Measurements from ENCODE around the gene POLDIP3.
"Not testable (repeated sequence)": the region's sequence is repeated elsewhere in the genome, so short reads cannot be mapped to it uniquely, and the experiment has no call there.

POLDIP3 gene

DNA sequence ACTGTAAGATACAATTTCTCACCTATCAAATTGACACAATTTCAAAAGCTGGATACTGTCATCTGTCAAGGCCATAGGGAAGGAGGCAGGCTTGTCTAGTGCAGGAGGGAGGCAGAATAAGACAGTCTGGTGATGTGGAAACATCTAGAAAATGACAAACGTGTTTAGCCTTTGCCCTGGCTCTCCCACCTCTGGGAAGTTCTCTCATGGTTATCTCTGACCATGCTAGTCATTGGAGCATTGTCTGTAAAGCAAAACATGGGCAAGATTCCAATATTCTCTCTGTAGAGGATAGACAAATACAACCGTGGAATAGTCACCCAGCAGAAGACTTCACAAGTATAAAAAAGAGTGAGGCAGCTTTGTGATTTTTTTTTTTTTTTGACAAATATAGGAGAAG is 70.0 kb downstream of the POLDIP3 start:
- DNase-seq (ENCODE audit: low read depth): no peak
- no peak overlapping the region for H3K4me3 ChIP-seq (ENCODE audit: control insufficient read depth, low read depth, low read length)
- TF ChIP-seq, protein P1, sequence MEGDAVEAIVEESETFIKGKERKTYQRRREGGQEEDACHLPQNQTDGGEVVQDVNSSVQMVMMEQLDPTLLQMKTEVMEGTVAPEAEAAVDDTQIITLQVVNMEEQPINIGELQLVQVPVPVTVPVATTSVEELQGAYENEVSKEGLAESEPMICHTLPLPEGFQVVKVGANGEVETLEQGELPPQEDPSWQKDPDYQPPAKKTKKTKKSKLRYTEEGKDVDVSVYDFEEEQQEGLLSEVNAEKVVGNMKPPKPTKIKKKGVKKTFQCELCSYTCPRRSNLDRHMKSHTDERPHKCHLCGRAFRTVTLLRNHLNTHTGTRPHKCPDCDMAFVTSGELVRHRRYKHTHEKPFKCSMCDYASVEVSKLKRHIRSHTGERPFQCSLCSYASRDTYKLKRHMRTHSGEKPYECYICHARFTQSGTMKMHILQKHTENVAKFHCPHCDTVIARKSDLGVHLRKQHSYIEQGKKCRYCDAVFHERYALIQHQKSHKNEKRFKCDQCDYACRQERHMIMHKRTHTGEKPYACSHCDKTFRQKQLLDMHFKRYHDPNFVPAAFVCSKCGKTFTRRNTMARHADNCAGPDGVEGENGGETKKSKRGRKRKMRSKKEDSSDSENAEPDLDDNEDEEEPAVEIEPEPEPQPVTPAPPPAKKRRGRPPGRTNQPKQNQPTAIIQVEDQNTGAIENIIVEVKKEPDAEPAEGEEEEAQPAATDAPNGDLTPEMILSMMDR (IDR thresholded peaks at IDR 0.05; ENCODE audit: control insufficient read depth, insufficient read depth, low read depth, low read length, missing control alignments): no peak

DNA sequence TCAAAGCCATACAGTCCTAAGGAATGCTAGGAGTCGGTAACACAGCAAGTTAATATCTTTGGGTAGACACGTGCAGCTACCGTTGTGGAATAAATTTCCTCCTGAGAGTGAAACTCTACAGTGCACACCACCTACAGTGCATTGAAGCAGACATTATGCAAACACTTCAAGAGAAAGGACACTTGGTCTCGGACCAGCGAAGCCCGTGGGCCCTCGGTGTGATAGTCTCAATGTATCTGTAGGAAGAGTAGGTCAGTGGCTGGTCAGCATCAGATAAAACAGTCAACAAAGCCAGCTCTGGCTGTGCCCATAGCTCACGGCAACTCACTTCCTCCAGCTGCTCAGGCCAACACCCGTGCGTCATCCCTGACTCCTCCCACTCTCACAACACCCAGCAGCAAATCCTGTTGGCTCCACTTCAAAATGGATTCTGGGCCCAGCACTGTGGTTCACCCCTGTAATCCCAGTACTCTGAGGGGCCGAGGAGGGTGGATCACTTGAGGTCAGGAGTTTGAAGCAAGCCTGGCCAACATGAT is 75.4 kb downstream of the POLDIP3 start:
- not testable (repeated sequence) for DNase-seq (ENCODE audit: low read depth); H3K4me3 ChIP-seq (ENCODE audit: control insufficient read depth, low read depth, low read length)

- not testable (repeated sequence) for H3K4me3 ChIP-seq (ENCODE audit: control insufficient read depth, low read depth, low read length); DNase-seq (ENCODE audit: low read depth)
These were observed 77.4 kb downstream of the POLDIP3 start for GRCh38 chr22:42537199-42537831.

- DNase-seq (ENCODE audit: low read depth); H3K4me3 ChIP-seq (ENCODE audit: control insufficient read depth, low read depth, low read length): not testable (repeated sequence)
These were observed 78.0 kb downstream of the POLDIP3 start for GRCh38 chr22:42536634-42537033.

DNA sequence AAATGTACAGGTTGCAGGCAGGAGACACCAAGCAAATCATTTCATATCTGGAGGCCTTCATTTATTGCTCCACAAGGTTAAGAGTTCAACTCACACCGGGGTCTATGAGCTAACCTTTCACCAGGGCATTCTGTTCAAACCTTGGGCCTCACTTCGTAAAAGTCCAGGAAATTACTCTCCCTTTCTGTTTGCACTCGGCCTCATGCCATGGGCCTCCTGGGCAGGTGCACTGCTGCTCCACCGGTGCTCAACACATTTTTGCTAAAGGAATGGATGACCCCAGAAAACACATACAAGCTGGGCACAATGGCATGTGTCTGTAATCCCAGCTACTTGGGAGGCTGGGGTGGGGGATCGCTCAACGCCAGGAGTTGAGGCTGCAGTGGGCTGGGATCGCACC is 78.5 kb downstream of the POLDIP3 start:
- no peak overlapping the region for H3K4me3 ChIP-seq (ENCODE audit: control insufficient read depth, low read depth, low read length)
- DNase-seq (ENCODE audit: low read depth): no peak
- TF ChIP-seq, protein P1 (IDR thresholded peaks at IDR 0.05; ENCODE audit: control insufficient read depth, insufficient read depth, low read depth, low read length, missing control alignments): no peak

DNA sequence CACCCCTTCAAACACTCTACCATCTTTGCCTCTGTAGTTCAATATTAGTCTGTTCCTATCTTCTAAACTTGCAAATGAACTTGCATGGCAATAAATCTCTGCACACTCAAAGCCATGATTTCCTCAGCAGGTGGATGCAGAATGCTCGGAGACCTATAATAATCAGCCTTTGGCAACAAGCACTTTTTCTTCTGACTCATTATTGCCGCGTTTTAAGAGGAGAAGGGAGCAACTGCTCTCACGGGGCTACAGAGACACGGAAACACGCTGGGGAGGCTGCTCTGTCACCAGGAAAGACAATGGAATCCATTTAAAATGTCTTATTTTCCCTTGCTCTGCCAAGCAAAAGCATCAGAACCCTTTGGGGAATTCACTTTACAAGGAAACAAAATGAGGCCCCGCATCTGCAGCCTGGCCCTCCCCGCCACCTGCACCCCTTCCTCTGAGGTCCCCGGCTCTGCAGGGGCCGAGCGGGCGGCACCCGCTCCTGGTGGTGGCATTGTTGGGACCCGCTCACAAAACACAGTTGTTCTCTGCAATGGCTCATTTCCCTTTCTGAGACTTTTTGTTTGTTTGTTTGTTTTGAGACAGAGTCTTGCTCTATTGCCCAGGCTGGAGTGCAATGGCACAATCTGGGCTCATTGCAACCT is 79.5 kb downstream of the POLDIP3 start:
- not testable (repeated sequence) for DNase-seq (ENCODE audit: low read depth)

More for the DNA sequence above, 79.5 kb downstream of the POLDIP3 start:
- not testable (repeated sequence) for H3K4me3 ChIP-seq (ENCODE audit: control insufficient read depth, low read depth, low read length)

All from AG09309 (cell line).